Measurements from ENCODE around the gene UNC5A.
"Not testable (repeated sequence)": the region's sequence is repeated elsewhere in the genome, so short reads cannot be mapped to it uniquely, and the experiment has no call there.

UNC5A gene

GRCh38 chr5:176866707-176867310 is 56.5 kb downstream of the UNC5A start:
- no peak for DNase-seq

GRCh38 chr5:176868126-176868525 is 57.8 kb downstream of the UNC5A start:
- no peak for DNase-seq

- DNase-seq: no peak
These were observed 58.4 kb downstream of the UNC5A start for GRCh38 chr5:176868731-176869130.

- DNase-seq: no peak
These were observed 59.2 kb downstream of the UNC5A start for GRCh38 chr5:176869501-176870109.

- DNase-seq: no peak
These were observed 59.8 kb downstream of the UNC5A start for GRCh38 chr5:176870110-176870591.

- DNase-seq: not testable (repeated sequence)
These were observed 60.3 kb downstream of the UNC5A start for GRCh38 chr5:176870644-176871043.

- DNase-seq: not testable (repeated sequence)
These were observed 62.2 kb downstream of the UNC5A start for GRCh38 chr5:176872586-176872985.

GRCh38 chr5:176873011-176873410 is 62.7 kb downstream of the UNC5A start:
- DNase-seq: not testable (repeated sequence)

GRCh38 chr5:176873541-176874172 is 63.3 kb downstream of the UNC5A start:
- DNase-seq: peak; percentile 74

- DNase-seq: no peak
These were observed 63.9 kb downstream of the UNC5A start for GRCh38 chr5:176874198-176874780.

- no peak for DNase-seq
These were observed 64.7 kb downstream of the UNC5A start for GRCh38 chr5:176875014-176875550.

GRCh38 chr5:176875783-176876505 is 65.6 kb downstream of the UNC5A start:
- no peak for DNase-seq

- no peak for DNase-seq
These were observed 66.4 kb downstream of the UNC5A start for GRCh38 chr5:176876506-176877431.

GRCh38 chr5:176877793-176878331 is 67.5 kb downstream of the UNC5A start:
- DNase-seq: no peak

GRCh38 chr5:176878463-176878862 is 68.1 kb downstream of the UNC5A start:
- DNase-seq: no peak

- no peak for DNase-seq
These were observed 68.7 kb downstream of the UNC5A start for GRCh38 chr5:176878906-176879662.

GRCh38 chr5:176879663-176880361 is 69.5 kb downstream of the UNC5A start:
- peak; percentile 57 for DNase-seq

- no peak for DNase-seq
These were observed 70.1 kb downstream of the UNC5A start for GRCh38 chr5:176880366-176881020.

- no peak for DNase-seq
These were observed 70.8 kb downstream of the UNC5A start for GRCh38 chr5:176881021-176881749.
